K562 (cell line): ENCODE measurements around the gene NDUFV2.

ENCODE experiments used
- E2F3 ChIP-seq: fragments of 250-450 bp; sonication (Bioruptor Pico); IDR thresholded peaks from 2 replicates; pipeline ENCODE4 v1.4.0; 2020; ENCODE audit warnings: mild to moderate bottlenecking
- FOXK2 ChIP-seq, 2 experiments: fragments of 450-650 bp; IDR thresholded peaks in 1 of 2; conservative IDR thresholded peaks in 1 of 2; 2 replicates each; pipeline ENCODE4 v1.6.1; 2016; ENCODE audit warnings: low read depth in 2 of 2, mild to moderate bottlenecking in 1 of 2
- GATAD2A ChIP-seq: fragments of 450-650 bp; IDR thresholded peaks from 2 replicates; pipeline ENCODE4 v1.6.1; 2017
- PHF21A ChIP-seq: fragments of 450-650 bp; IDR thresholded peaks from 2 replicates; pipeline ENCODE4 v1.6.1; 2017; ENCODE audit warnings: low read depth, borderline replicate concordance
- POLR2A ChIP-seq: fragments of 450-650 bp; conservative IDR thresholded peaks from 2 replicates; pipeline ENCODE4 v1.6.1; 2016
- RAD21 ChIP-seq, 2 experiments: fragments of 250-450 bp in 1 of 2; fragments of 450-650 bp in 1 of 2; sonication (Bioruptor Pico) in 1 of 2; formaldehyde crosslinking in 1 of 2; IDR thresholded peaks in 1 of 2; conservative IDR thresholded peaks in 1 of 2; 2 replicates each; pipeline versions ENCODE4 v1.4.0 to v1.8.0; 2020 to 2022; ENCODE audit warnings: mild to moderate bottlenecking in 2 of 2, moderate library complexity in 1 of 2
- RNF2 ChIP-seq: sonication (generic); IDR thresholded peaks from 2 replicates; pipeline ENCODE4 v1.6.1; 2016
- SNAPC5 ChIP-seq: fragments of 250-450 bp; sonication (Bioruptor Pico); IDR thresholded peaks from 2 replicates; pipeline ENCODE4 v1.8.0; 2021; ENCODE audit warnings: moderate library complexity, mild to moderate bottlenecking, inconsistent platforms
- YY1 ChIP-seq, 3 experiments: IDR thresholded peaks; 2 replicates each; pipeline ENCODE4 v1.6.1; 2011; ENCODE audit warnings: low read length in 2 of 3, mild to moderate bottlenecking in 2 of 3, moderate library complexity in 2 of 3, borderline replicate concordance in 1 of 3, control low read depth in 1 of 3, low read depth in 1 of 3; ENCODE audit not compliant: insufficient read depth in 3 of 3, insufficient replicate concordance in 2 of 3, control insufficient read depth in 1 of 3, insufficient read length in 1 of 3; ENCODE audit errors: extremely low read depth in 1 of 3
- ZNF239 ChIP-seq: fragments of 250-450 bp; sonication (Bioruptor Pico); IDR thresholded peaks from 2 replicates; pipeline ENCODE4 v1.4.0; 2020; ENCODE audit warnings: mild to moderate bottlenecking
- ZNF407 ChIP-seq: fragments of 450-650 bp; IDR thresholded peaks from 2 replicates; pipeline ENCODE4 v1.6.1; 2016; ENCODE audit warnings: low read depth
- TF ChIP-seq, protein P1 (sequence below), 3 experiments: IDR thresholded peaks in 2 of 3; conservative IDR thresholded peaks in 1 of 3; 2 replicates each; pipeline ENCODE4 v1.5.1; 2011 to 2012; ENCODE audit warnings: low read length in 3 of 3, mild to moderate bottlenecking in 3 of 3, control low read depth in 2 of 3, improper control_type of control experiment in 1 of 3, inconsistent platforms in 1 of 3, low read depth in 1 of 3, mixed read lengths in 1 of 3, moderate library complexity in 1 of 3; ENCODE audit not compliant: insufficient read depth in 2 of 3

DNA sequence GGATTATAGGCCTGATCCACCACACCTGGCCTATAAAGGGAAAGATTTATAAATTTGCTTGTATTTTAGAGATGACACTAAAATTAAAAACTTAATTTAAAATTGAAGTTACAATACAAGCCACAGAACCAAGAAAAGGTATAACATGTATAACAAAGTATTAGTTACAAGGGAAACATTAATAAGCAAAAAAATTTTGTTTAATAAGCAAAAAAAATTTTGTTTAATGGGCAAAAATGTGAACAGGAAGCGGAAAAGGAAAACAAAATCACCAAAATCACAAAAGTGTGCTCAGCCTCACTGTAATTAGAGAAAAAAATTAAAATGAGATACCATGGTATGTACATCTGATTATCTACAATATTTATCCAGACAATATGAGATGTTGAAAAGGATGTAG is 15.9 kb upstream of the NDUFV2 start:
- TF ChIP-seq, protein P1, sequence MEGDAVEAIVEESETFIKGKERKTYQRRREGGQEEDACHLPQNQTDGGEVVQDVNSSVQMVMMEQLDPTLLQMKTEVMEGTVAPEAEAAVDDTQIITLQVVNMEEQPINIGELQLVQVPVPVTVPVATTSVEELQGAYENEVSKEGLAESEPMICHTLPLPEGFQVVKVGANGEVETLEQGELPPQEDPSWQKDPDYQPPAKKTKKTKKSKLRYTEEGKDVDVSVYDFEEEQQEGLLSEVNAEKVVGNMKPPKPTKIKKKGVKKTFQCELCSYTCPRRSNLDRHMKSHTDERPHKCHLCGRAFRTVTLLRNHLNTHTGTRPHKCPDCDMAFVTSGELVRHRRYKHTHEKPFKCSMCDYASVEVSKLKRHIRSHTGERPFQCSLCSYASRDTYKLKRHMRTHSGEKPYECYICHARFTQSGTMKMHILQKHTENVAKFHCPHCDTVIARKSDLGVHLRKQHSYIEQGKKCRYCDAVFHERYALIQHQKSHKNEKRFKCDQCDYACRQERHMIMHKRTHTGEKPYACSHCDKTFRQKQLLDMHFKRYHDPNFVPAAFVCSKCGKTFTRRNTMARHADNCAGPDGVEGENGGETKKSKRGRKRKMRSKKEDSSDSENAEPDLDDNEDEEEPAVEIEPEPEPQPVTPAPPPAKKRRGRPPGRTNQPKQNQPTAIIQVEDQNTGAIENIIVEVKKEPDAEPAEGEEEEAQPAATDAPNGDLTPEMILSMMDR (IDR thresholded peaks at IDR 0.05 in 2 of 3, conservative IDR thresholded peaks at IDR 0.05 in 1 of 3; ENCODE audit: insufficient read depth in 2 of 3, low read depth in 1 of 3, low read length in 3 of 3), result no peak
- no peak for TF ChIP-seq RAD21 (CRISPR knock-in tag; conservative IDR thresholded peaks at IDR 0.05 in 1 of 2, IDR thresholded peaks at IDR 0.05 in 1 of 2)
- no peak for TF ChIP-seq E2F3 (CRISPR knock-in tag)
- no peak for TF ChIP-seq ZNF239 (CRISPR knock-in tag)
- no peak for TF ChIP-seq RNF2
- no peak for TF ChIP-seq ZNF407
- no peak for TF ChIP-seq FOXK2 (conservative IDR thresholded peaks at IDR 0.05 in 1 of 2, IDR thresholded peaks at IDR 0.05 in 1 of 2; ENCODE audit: low read depth in 2 of 2)
- no peak for TF ChIP-seq PHF21A
- no peak for TF ChIP-seq GATAD2A
- no peak for TF ChIP-seq POLR2A
- no peak for TF ChIP-seq YY1 (IDR thresholded peaks at IDR 0.05; ENCODE audit: borderline replicate concordance in 1 of 3, control insufficient read depth in 1 of 3, extremely low read depth in 1 of 3, insufficient read depth in 3 of 3, insufficient read length in 1 of 3, insufficient replicate concordance in 2 of 3, low read depth in 1 of 3, low read length in 2 of 3)
- no peak for TF ChIP-seq SNAPC5 (CRISPR knock-in tag)
